K562 (cell line): ENCODE measurements around the gene HEATR1. TPM values are rescaled to one million over a fixed set of nuclear protein-coding genes. Genes with fewer than 3 reads are reported as not detected.

ENCODE experiments used
- CHD2 ChIP-seq: IDR thresholded peaks from 2 replicates; pipeline ENCODE4 v1.6.1; 2011; ENCODE audit warnings: low read depth, low read length
- CREB1 ChIP-seq, 2 experiments: sonication (generic) in 1 of 2; formaldehyde crosslinking in 1 of 2; IDR thresholded peaks; 2 replicates each; pipeline versions ENCODE4 v1.6.1 to v1.8.0; 2012 to 2022; ENCODE audit warnings: inconsistent platforms in 1 of 2, mild to moderate bottlenecking in 1 of 2, missing genetic modification reagents in 1 of 2, moderate library complexity in 1 of 2
- DPF2 ChIP-seq: fragments of 450-650 bp; IDR thresholded peaks from 2 replicates; pipeline ENCODE4 v1.6.1; 2016
- PYGO2 ChIP-seq: fragments of 450-650 bp; IDR thresholded peaks from 2 replicates; pipeline ENCODE4 v1.6.1; 2016; ENCODE audit warnings: mild to moderate bottlenecking, missing genetic modification characterization, moderate library complexity, missing compliant biosample characterization
- RHOXF2B ChIP-seq: fragments of 250-450 bp; sonication (Bioruptor Pico); conservative IDR thresholded peaks from 2 replicates; pipeline ENCODE4 v1.5.1; 2021
- SETDB1 ChIP-seq: IDR thresholded peaks from one replicate; pipeline ENCODE4 v1.6.1; 2012; ENCODE audit warnings: low read length, control low read depth, inconsistent platforms
- SMARCE1 ChIP-seq: fragments of 450-650 bp; IDR thresholded peaks from 2 replicates; pipeline ENCODE4 v1.7.1; 2016; ENCODE audit warnings: mild to moderate bottlenecking
- ZBTB12 ChIP-seq: fragments of 250-450 bp; sonication (Bioruptor Pico); IDR thresholded peaks from 2 replicates; pipeline ENCODE4 v1.4.0; 2020
- ZNF121 ChIP-seq: sonication (generic); formaldehyde crosslinking; conservative IDR thresholded peaks from 2 replicates; pipeline ENCODE4 v1.8.0; 2022; ENCODE audit warnings: missing genetic modification reagents
- ZNF407 ChIP-seq: fragments of 450-650 bp; IDR thresholded peaks from 2 replicates; pipeline ENCODE4 v1.6.1; 2016; ENCODE audit warnings: low read depth
- ZNF778 ChIP-seq: fragments of 450-650 bp; formaldehyde crosslinking; IDR thresholded peaks from 2 replicates; pipeline ENCODE4 v1.4.0; 2020; ENCODE audit warnings: mild to moderate bottlenecking, moderate library complexity
- polyA plus RNA-seq, 8 experiments: library from polyadenylated mRNA; depleted of rRNA in 4 of 8; stranded (reverse) in 5 of 8; unstranded in 3 of 8; fragments of >200 nt; fragmentation: Nextera tagmentation in 2 of 8; fragmentation: Illumina TruSeq in 1 of 8; extraction: Ambion mirVana in 2 of 8; extraction: Trizol in 1 of 8; gene quantifications; 2 replicates each; pipeline versions ENCODE4 v1.2.1 to v1.2.3, GENCODE V29; 2011 to 2014; ENCODE audit warnings: inconsistent platforms in 1 of 8, missing spikeins in 1 of 8
- total RNA-seq, 7 experiments: library from RNA; depleted of rRNA in 6 of 7; stranded (reverse); fragments of >200 nt in 6 of 7; fragmentation: Illumina TruSeq in 2 of 7; extraction: Trizol in 2 of 7; gene quantifications; 2 replicates each; pipeline versions ENCODE4 v1.2.1 to v1.2.3, GENCODE V29; 2011 to 2021; ENCODE audit warnings: low replicate concordance in 1 of 7
- TF ChIP-seq, protein P1 (sequence below), 2 experiments: fragments of 450-650 bp; conservative IDR thresholded peaks; 2 replicates each; pipeline ENCODE4 v1.6.1; 2017; ENCODE audit warnings: mild to moderate bottlenecking in 2 of 2, moderate library complexity in 2 of 2
- TF ChIP-seq, protein P2 (sequence below): fragments of 250-450 bp; sonication (Bioruptor Pico); IDR thresholded peaks from 2 replicates; pipeline ENCODE4 v1.4.0; 2020; ENCODE audit warnings: mild to moderate bottlenecking, moderate library complexity
- TF ChIP-seq, protein P3 (sequence below), 2 experiments: fragments of 450-650 bp in 1 of 2; sonication (generic) in 1 of 2; formaldehyde crosslinking; conservative IDR thresholded peaks; 2 replicates each; pipeline versions ENCODE4 v1.4.0 to v1.8.1; 2020 to 2022; ENCODE audit warnings: mild to moderate bottlenecking in 1 of 2, missing genetic modification reagents in 1 of 2

The HEATR1 gene
- total and polyA plus RNA-seq, 9 of the 15 experiments (the other 6 are each of a cell fraction or from before 2014, with no cell fraction given) = 28.3 to 108 (median 50.9) TPM

- no peak for TF ChIP-seq ZNF407
- TF ChIP-seq SMARCE1 = no peak
- no peak for TF ChIP-seq CREB1 (IDR thresholded peaks at IDR 0.05)
- no peak for TF ChIP-seq CREB1 (CRISPR knock-in tag; IDR thresholded peaks at IDR 0.05)
- TF ChIP-seq, protein P1, sequence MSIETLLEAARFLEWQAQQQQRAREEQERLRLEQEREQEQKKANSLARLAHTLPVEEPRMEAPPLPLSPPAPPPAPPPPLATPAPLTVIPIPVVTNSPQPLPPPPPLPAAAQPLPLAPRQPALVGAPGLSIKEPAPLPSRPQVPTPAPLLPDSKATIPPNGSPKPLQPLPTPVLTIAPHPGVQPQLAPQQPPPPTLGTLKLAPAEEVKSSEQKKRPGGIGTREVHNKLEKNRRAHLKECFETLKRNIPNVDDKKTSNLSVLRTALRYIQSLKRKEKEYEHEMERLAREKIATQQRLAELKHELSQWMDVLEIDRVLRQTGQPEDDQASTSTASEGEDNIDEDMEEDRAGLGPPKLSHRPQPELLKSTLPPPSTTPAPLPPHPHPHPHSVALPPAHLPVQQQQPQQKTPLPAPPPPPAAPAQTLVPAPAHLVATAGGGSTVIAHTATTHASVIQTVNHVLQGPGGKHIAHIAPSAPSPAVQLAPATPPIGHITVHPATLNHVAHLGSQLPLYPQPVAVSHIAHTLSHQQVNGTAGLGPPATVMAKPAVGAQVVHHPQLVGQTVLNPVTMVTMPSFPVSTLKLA (conservative IDR thresholded peaks at IDR 0.05) = no peak
- TF ChIP-seq ZNF778 = no peak
- no peak for TF ChIP-seq CHD2
- TF ChIP-seq, protein P2, sequence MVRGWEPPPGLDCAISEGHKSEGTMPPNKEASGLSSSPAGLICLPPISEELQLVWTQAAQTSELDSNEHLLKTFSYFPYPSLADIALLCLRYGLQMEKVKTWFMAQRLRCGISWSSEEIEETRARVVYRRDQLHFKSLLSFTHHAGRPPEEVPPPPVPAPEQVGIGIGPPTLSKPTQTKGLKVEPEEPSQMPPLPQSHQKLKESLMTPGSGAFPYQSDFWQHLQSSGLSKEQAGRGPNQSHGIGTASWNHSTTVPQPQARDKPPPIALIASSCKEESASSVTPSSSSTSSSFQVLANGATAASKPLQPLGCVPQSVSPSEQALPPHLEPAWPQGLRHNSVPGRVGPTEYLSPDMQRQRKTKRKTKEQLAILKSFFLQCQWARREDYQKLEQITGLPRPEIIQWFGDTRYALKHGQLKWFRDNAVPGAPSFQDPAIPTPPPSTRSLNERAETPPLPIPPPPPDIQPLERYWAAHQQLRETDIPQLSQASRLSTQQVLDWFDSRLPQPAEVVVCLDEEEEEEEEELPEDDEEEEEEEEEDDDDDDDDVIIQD (CRISPR knock-in tag) = no peak
- TF ChIP-seq ZBTB12 (CRISPR knock-in tag) = no peak
- no peak for TF ChIP-seq ZNF121 (CRISPR knock-in tag)
- no peak for TF ChIP-seq SETDB1
- TF ChIP-seq, protein P3, sequence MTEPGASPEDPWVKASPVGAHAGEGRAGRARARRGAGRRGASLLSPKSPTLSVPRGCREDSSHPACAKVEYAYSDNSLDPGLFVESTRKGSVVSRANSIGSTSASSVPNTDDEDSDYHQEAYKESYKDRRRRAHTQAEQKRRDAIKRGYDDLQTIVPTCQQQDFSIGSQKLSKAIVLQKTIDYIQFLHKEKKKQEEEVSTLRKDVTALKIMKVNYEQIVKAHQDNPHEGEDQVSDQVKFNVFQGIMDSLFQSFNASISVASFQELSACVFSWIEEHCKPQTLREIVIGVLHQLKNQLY (CRISPR knock-in tag; conservative IDR thresholded peaks at IDR 0.05) = no peak
- TF ChIP-seq RHOXF2B (CRISPR knock-in tag) = no peak
- no peak for TF ChIP-seq PYGO2 (tag)
- no peak for TF ChIP-seq DPF2
These were observed 840 bp upstream of the HEATR1 start (continued) for GRCh38 chr1:236604905-236605806.
